Sigmoid colon (tissue), 7 donors: ENCODE results near the gene OR1N2. TPM values are rescaled to one million over a fixed set of nuclear protein-coding genes. Genes with fewer than 3 reads are reported as not detected.
"Not testable (repeated sequence)": the region's sequence is repeated elsewhere in the genome, so short reads cannot be mapped to it uniquely, and the experiment has no call there.

ENCODE experiments used
- DNase-seq: peaks from one replicate; pipeline ENCODE4 v3.0.0-alpha.2; 2019
- H3K27ac ChIP-seq, 4 donors: fragments of 200-600 bp; sonication (generic); one replicate each; pipeline ENCODE4 v1.5.1; 2016 to 2019; ENCODE audit warnings: mild to moderate bottlenecking in 1 of 4
- H3K27me3 ChIP-seq, 3 donors: fragments of 200-600 bp; sonication (generic); one replicate each; pipeline ENCODE4 v1.5.1; 2019; ENCODE audit warnings: mild to moderate bottlenecking in 1 of 3
- H3K36me3 ChIP-seq, 4 donors: fragments of 200-600 bp; sonication (generic); one replicate each; pipeline ENCODE4 v1.5.1; 2016 to 2019
- H3K4me1 ChIP-seq, 4 donors: fragments of 200-600 bp; sonication (generic); one replicate each; pipeline ENCODE4 v1.5.1; 2017 to 2019
- H3K4me3 ChIP-seq, 4 donors: fragments of 200-600 bp; sonication (generic); one replicate each; pipeline ENCODE4 v1.5.1; 2017 to 2019; ENCODE audit warnings: mild to moderate bottlenecking in 2 of 4, moderate library complexity in 1 of 4
- H3K9me3 ChIP-seq, 4 donors: fragments of 200-600 bp in 3 of 4; sonication (generic) in 3 of 4; one replicate each; pipeline versions ENCODE4 v1.5.1 to v1.6.1; 2013 to 2019
- EP300 ChIP-seq, 4 donors: sonication (generic); formaldehyde crosslinking; IDR thresholded peaks; one replicate each; pipeline ENCODE4 v1.6.1; 2017; ENCODE audit warnings: antibody characterized with exemption in 4 of 4
- POLR2A ChIP-seq, 2 donors: fragments of 450-650 bp; IDR thresholded peaks; one replicate each; pipeline ENCODE4 v1.6.1; 2016; ENCODE audit warnings: antibody characterized with exemption in 2 of 2, mild to moderate bottlenecking in 2 of 2, moderate library complexity in 2 of 2
- POLR2AphosphoS5 ChIP-seq, 4 donors: sonication (generic); formaldehyde crosslinking; IDR thresholded peaks; one replicate each; pipeline ENCODE4 v1.6.1; 2017; ENCODE audit warnings: antibody characterized with exemption in 4 of 4
- WGBS, 2 donors: extraction: QIAGEN DNeasy Blood & Tissue Kit; methylation state at CpG; one replicate each; pipeline ENCODE4 v1.1.7; 2013; 5-methylcytosine and 5-hydroxymethylcytosine counted together
- intact Hi-C: fragments of 100-400 bp; cut with DNase I; formaldehyde crosslinking; loops from one replicate; pipeline ENCODE4 v1.15.1; 2023
- polyA plus RNA-seq, 3 donors: library from polyadenylated mRNA; stranded (reverse); fragments of 200-250 nt; gene quantifications; one replicate each; pipeline ENCODE4 v1.2.3, GENCODE V29; 2013
- total RNA-seq, 4 donors: library from RNA; depleted of rRNA; stranded (reverse); fragments of >200 nt; gene quantifications; one replicate each; pipeline ENCODE4 v1.1.0, GENCODE V29; 2016
- TF ChIP-seq, protein P1 (sequence below), 4 experiments: fragments of 450-650 bp in 3 of 4; fragments of 200-600 bp in 1 of 4; IDR thresholded peaks; one replicate each; pipeline ENCODE4 v1.5.1; 2016 to 2019; ENCODE audit warnings: antibody characterized with exemption in 4 of 4, mild to moderate bottlenecking in 3 of 4, moderate library complexity in 2 of 4
- donor health status: healthy with polysubstance abuse.
- donor health status: Bipolar disorder and iron deficiency.
- donor health status: healthy.

The OR1N2 gene
- total and polyA plus RNA-seq, 7 donors, result not detected

DNA sequence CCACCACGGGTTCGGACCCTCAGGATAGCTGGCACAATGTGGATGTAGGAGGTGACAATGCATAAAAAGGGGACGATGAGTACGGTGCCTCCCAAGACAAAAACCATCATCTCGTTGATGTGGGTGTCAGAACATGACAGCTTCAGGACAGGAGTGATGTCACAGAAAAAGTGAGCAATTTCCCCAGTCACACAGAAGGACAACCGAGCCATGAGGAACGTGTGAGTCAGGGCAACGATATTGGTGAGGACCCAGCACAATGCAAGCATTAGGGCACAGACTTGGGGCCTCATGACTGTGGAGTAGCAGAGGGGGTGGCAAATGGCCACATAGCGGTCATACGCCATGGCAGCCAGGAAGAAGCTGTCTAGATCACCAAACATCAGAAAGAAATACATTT, 26.3 kb upstream of the OR1N2 start:
- Histone ChIP-seq H3K4me1 (no peaks in the 10 kb centered on the region), H3K9me3 (no peaks in the 10 kb centered on the region), H3K36me3 (no peaks in the 10 kb centered on the region), H3K4me3 (no peak overlapping the region), H3K27me3 (no peaks in the 10 kb centered on the region), H3K27ac (no peak overlapping the region)
- intact Hi-C loops, result no loop called here
- WGBS, 2 donors, result 85 to 86% methylated on average over 10 of the region's 10 CpGs
- DNase-seq, result no peak
- TF ChIP-seq POLR2AphosphoS5 (IDR thresholded peaks at IDR 0.05) (no peak), POLR2A (IDR thresholded peaks at IDR 0.05) (no peak), EP300 (IDR thresholded peaks at IDR 0.05) (no peak)
- TF ChIP-seq, protein P1, sequence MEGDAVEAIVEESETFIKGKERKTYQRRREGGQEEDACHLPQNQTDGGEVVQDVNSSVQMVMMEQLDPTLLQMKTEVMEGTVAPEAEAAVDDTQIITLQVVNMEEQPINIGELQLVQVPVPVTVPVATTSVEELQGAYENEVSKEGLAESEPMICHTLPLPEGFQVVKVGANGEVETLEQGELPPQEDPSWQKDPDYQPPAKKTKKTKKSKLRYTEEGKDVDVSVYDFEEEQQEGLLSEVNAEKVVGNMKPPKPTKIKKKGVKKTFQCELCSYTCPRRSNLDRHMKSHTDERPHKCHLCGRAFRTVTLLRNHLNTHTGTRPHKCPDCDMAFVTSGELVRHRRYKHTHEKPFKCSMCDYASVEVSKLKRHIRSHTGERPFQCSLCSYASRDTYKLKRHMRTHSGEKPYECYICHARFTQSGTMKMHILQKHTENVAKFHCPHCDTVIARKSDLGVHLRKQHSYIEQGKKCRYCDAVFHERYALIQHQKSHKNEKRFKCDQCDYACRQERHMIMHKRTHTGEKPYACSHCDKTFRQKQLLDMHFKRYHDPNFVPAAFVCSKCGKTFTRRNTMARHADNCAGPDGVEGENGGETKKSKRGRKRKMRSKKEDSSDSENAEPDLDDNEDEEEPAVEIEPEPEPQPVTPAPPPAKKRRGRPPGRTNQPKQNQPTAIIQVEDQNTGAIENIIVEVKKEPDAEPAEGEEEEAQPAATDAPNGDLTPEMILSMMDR (IDR thresholded peaks at IDR 0.05), result no peak

DNA sequence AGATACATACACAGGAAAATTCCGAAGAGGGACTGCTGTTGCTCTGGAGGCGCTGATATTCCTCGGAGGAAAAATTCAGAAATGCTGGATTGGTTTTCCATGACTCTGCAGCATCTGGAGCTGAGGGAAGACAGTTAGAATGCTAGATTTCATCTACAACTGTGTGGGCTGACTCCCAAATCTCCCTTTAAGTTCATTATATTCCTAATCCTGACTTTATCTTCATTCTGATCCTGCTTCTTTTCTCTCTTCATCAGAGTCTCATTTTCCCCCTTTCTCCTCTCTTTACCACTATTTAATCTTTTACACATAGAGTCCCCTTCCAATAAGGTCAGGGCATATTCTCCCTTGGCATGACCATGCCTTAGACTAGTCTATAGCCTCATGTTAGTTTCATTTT, 25.7 kb upstream of the OR1N2 start, which contains the start of gene OR1N1:
Gene OR1N1, minus strand, starts transcription at position 101 of the 400 bp plus-strand sequence. Its CDS starts 0 bp downstream, at position 101.
- WGBS, 2 donors, result 95% methylated on average over 3 of the region's 3 CpGs
- Histone ChIP-seq H3K9me3 (no peaks in the 10 kb centered on the region), H3K4me3 (no peak within 1 kb of the TSS), H3K27ac (no peak within 1 kb of the TSS), H3K27me3 (no peaks in the 10 kb centered on the region), H3K4me1 (no peaks in the 10 kb centered on the region), H3K36me3 (no peaks in the 10 kb centered on the region)
- DNase-seq, result no peak
- TF ChIP-seq EP300 (IDR thresholded peaks at IDR 0.05) (no peak), POLR2A (IDR thresholded peaks at IDR 0.05) (no peak), POLR2AphosphoS5 (IDR thresholded peaks at IDR 0.05) (no peak)
- TF ChIP-seq, protein P1 (IDR thresholded peaks at IDR 0.05), result no peak
- intact Hi-C loops, result no loop called here

DNA sequence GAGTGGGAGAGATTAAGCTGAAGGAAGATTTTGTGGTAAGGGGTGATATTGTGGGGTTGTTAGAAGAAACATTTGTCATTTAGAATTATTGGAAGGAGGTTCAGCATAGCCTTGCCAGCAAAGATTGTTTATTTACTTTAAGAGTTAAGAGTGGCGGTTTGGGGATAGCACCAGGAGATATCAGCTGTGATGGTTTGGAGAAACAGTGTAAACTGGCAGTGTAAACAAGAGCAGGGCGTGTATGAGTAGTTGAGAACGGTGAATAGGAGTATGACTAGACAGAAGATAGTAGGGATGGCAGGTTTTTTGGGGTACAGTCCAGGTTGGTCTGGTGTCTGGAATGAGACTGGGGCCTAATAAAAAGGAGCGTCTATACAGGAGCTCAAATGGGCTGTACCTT, 21.8 kb upstream of the OR1N2 start:
- H3K27me3 ChIP-seq, H3K4me1 ChIP-seq, H3K27ac ChIP-seq, H3K36me3 ChIP-seq, H3K4me3 ChIP-seq, H3K9me3 ChIP-seq, intact Hi-C loops, DNase-seq: not testable (repeated sequence)
- WGBS, 2 donors, result 28 to 61% methylated on average over 4 of the region's 4 CpGs

DNA sequence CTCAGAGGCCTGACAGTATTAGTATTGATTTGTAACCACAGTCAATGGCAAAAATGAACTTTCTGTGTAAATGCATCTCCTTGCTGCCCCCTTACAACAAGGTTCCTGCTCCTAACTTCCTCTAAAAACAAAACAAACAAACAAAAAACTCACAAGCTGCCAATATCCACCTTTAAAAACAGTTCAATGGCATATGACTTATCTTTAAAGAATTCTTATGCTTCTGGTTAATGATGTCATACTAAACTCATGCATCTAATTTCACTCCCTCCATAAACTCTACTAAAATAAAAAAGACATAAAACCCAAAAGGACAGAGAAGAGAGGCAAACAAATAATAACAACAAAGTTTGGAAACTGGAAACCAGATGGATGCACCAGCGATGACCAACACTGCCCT, 16.8 kb upstream of the OR1N2 start:
- no peak overlapping the region for H3K27ac ChIP-seq
- no peaks in the 10 kb centered on the region for H3K36me3 ChIP-seq
- no peak for DNase-seq
- WGBS, 2 donors, result 81 to 90% methylated on average over 1 of the region's 1 CpG
- no peaks in the 10 kb centered on the region for H3K27me3 ChIP-seq
- TF ChIP-seq, protein P1 (IDR thresholded peaks at IDR 0.05), result no peak
- TF ChIP-seq POLR2A (IDR thresholded peaks at IDR 0.05) (no peak), EP300 (IDR thresholded peaks at IDR 0.05) (no peak), POLR2AphosphoS5 (IDR thresholded peaks at IDR 0.05) (no peak)
- peaks cover 0 to 2% (median 0%) of the 10 kb centered on the region in 4 donors for H3K9me3 ChIP-seq
- intact Hi-C loops, result no loop called here
- H3K4me1 ChIP-seq, result no peaks in the 10 kb centered on the region
- H3K4me3 ChIP-seq, result no peak overlapping the region

DNA sequence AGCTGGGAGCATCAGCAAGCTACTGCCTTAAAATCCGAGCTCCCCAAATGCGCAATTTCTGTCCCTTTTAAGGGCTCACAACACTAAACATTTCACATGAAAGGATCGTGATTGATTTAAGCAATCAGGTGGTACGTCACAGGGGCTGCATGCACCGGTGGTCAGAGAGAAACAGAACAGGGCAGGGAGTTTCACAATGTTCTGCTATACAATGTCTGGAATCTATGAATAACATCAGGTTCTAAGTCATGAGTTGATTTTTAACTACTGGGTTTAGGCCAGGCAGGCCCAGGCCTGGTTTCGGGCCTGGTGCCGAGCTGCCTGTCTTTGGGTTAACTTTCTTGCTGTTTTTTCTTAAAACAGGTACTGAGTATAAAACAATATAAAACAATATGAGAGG, 15.8 kb upstream of the OR1N2 start:
- H3K27ac ChIP-seq, H3K4me1 ChIP-seq, DNase-seq, intact Hi-C loops, H3K36me3 ChIP-seq, H3K4me3 ChIP-seq, H3K9me3 ChIP-seq, H3K27me3 ChIP-seq: not testable (repeated sequence)
- 68 to 83% methylated on average over 7 of the region's 7 CpGs for WGBS, 2 donors

DNA sequence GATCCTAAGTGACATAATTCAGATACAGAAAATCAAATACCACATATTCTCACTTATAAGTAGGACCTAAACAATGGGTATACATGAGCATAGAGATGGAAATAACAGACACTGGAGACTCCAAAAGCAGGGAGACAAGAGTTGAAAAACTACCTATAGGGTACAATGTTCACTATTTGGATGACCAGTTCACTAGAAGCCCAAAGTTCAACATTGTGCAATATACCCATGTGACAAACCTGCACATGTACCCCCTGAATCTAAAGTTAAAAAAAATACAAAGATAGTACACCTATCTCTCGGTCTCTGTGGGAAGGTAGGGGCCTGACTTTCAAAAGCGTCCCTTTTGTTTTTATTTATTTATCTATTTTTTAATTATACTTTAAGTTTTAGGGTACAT, 14.2 kb upstream of the OR1N2 start:
- no peak for DNase-seq
- intact Hi-C loops, result no loop called here

More for the DNA sequence above, 14.2 kb upstream of the OR1N2 start:
- Histone ChIP-seq H3K4me3 (no peak overlapping the region), H3K27me3 (no peaks in the 10 kb centered on the region), H3K9me3 (peaks cover 0 to 2% (median under 1%) of the 10 kb centered on the region in 4 donors), H3K27ac (no peak overlapping the region), H3K4me1 (no peaks in the 10 kb centered on the region), H3K36me3 (no peaks in the 10 kb centered on the region)
- TF ChIP-seq, protein P1 (IDR thresholded peaks at IDR 0.05), result no peak
- TF ChIP-seq EP300 (IDR thresholded peaks at IDR 0.05) (no peak), POLR2AphosphoS5 (IDR thresholded peaks at IDR 0.05) (no peak), POLR2A (IDR thresholded peaks at IDR 0.05) (no peak)
- WGBS, 2 donors, result 61 to 74% methylated on average over 2 of the region's 2 CpGs
